Thyroid gland (tissue), 4 donors: ENCODE results near the gene MED29.

ENCODE experiments used
- CTCF ChIP-seq, 6 experiments: fragments of 200-600 bp in 3 of 6; fragments of 450-650 bp in 3 of 6; sonication (generic) in 3 of 6; IDR thresholded peaks; one replicate each; pipeline ENCODE4 v1.5.1; 2016 to 2019; ENCODE audit warnings: antibody characterized with exemption in 6 of 6, mild to moderate bottlenecking in 2 of 6, inconsistent platforms in 1 of 6, moderate library complexity in 1 of 6
- POLR2A ChIP-seq, 2 donors: fragments of 450-650 bp; IDR thresholded peaks; one replicate each; pipeline ENCODE4 v1.6.1; 2017; ENCODE audit warnings: antibody characterized with exemption in 2 of 2, mild to moderate bottlenecking in 2 of 2, moderate library complexity in 1 of 2

- TF ChIP-seq CTCF (IDR thresholded peaks at IDR 0.05) (no peak), POLR2A (IDR thresholded peaks at IDR 0.05) (peak in 1 of 2 donors; percentile 12)
Measured at GRCh38 chr19:39407660-39408391, 16.6 kb downstream of the MED29 start.
